Cardiac fibroblast (primary cell): ENCODE results near the gene GART.
A peak's percentile ranks its signal among the peaks of the same experiment; 100 is the strongest.
"Not testable (repeated sequence)": the region's sequence is repeated elsewhere in the genome, so short reads cannot be mapped to it uniquely, and the experiment has no call there.

ENCODE experiments used
- DNase-seq, 2 donors: peaks; one replicate each; pipeline versions ENCODE4 v3.0.0 to v3.0.0-alpha.2; 2010; ENCODE audit warnings: low read depth in 2 of 2
- H3K4me3 ChIP-seq, 2 donors: replicated peaks in 1 of 2; 1 replicate in 1 of 2; 2 replicates in 1 of 2; pipeline ENCODE4 v1.5.1; 2011; ENCODE audit warnings: low read depth in 2 of 2, low read length in 2 of 2, mild to moderate bottlenecking in 2 of 2, moderate library complexity in 1 of 2
- CTCF ChIP-seq: IDR thresholded peaks from one replicate; pipeline ENCODE4 v1.5.1; 2011; ENCODE audit warnings: low read depth, mild to moderate bottlenecking, low read length, inconsistent platforms

GART gene

GRCh38 chr21:33578214-33578613, 36.3 kb upstream of the GART start:
- DNase-seq = peak; percentile 23 to 48
- TF ChIP-seq CTCF = no peak
- H3K4me3 ChIP-seq = no peak overlapping the region

GRCh38 chr21:33576741-33577141, 34.8 kb upstream of the GART start:
- H3K4me3 ChIP-seq, DNase-seq: not testable (repeated sequence)

DNA sequence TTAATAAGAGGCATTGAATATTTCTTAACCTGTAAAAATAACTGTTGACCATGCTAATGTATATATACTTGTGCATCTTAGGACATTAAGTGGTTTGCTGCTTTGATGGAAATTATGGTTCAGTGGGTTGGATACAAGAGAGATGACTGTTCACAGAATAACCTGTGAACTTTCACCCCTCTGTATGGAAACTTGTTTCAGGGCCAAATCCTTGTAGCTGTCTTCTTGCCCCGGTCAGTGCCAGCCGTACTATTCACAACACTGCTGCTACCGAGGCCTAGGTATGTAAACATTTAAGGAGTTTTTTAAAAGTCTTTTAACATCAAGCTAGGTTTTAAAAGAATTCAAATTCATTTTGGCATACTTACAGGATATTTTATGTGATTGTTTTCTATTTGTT, 30.4 kb upstream of the GART start:
- TF ChIP-seq CTCF = no peak
- H3K4me3 ChIP-seq = no peak overlapping the region
- DNase-seq = peak in 1 of 2 donors; percentile 14

DNA sequence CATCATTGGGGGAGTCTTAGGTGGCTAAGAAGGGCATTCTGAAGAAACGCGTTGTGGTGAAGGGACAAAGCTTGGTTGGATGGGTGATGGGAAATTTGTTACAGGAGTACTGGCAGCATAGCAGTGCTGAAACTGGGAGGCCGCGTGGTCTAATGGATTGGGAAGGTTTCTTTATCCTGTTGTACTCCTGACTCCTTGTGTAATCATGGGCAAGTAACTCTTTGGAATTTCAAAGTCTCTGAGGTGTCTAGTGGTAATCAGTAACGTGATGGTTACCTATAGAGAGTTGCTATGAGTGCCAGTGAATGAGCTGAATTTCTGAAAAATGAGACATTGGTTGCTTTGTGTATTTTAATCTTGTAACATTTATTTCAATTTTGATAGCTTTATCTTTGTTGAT, 28.1 kb upstream of the GART start:
- no peak for TF ChIP-seq CTCF
- no peak overlapping the region for H3K4me3 ChIP-seq
- no peak for DNase-seq

GRCh38 chr21:33568448-33568847, 26.5 kb upstream of the GART start:
- no peak overlapping the region for H3K4me3 ChIP-seq
- no peak for DNase-seq
- TF ChIP-seq CTCF = no peak

GRCh38 chr21:33567914-33568313, 26.0 kb upstream of the GART start:
- DNase-seq = no peak
- no peak overlapping the region for H3K4me3 ChIP-seq
- TF ChIP-seq CTCF = no peak

DNA sequence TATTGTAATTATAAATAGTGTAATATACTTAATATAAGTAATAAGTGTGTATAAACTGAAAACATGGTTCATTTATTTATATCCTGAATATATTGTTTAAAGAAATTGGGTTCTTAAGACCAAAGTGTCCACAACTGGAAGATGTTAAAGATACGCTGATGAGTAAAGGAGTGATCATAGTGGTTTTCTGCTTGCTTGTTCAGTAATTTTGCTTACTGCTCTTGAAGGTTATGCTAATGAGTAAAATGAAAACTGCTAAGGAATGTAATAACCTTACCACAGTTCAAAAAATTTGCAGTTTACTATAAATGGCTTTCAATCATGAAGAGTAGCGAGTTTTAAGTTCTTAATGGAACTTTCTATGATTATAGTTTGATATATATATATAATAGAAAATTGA, 24.6 kb upstream of the GART start:
- no peak overlapping the region for H3K4me3 ChIP-seq
- TF ChIP-seq CTCF = no peak
- no peak for DNase-seq
